ENCODE results near the gene GPC3. TPM values are rescaled to one million over a fixed set of nuclear protein-coding genes. Genes with fewer than 3 reads are reported as not detected.

GPC3 gene
- total RNA-seq, 2 donors from 2014 or later, result 2.7 to 5.2 TPM

DNA sequence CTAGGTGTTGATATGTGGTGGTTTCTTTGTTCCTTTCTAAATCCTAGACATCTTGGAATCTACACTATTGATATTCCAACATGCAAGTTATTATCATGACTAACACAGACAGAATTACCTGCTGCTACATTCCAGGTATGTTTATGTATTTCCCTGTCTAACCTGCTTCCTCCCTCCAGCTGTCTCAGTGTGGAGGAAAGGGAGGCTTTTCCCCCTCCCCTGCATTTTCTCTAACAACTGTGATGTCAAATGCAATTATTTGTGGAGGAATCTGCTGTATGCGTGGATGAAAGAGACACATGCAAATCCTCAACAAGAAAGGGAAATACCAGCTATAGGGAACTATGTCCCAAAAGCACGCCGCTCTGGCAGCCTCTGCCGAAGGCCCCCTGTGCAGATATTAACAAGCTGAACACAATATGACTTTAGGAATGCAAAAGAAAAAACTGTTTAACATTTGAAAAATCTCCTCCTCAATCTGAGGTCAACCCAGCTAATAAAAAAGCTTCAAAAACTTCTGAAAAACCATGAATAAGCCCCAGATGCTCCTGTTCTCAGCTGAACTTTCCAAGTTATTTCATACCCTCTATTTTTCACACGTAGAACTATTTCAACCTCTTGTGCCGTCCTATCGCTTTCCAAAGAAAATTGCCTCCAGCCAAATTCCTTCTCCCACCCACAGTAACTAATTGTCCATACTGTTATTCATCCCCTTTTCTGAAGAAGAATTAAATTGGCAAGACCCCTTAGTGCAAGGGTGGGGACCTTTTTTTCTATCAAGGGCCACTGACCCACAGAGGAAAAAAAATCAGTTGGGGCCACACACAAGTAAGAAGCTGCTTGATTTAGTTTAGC lies 345.0 kb downstream of the GPC3 start:
- WGBS, result 36% methylated on average over 7 of the region's 7 CpGs
- Histone ChIP-seq H3K27me3 (replicated peaks; ENCODE audit: insufficient read depth) (no peaks in the 10 kb centered on the region), H3K4me3 (no peak overlapping the region), H3K27ac (no peak overlapping the region), H3K9me3 (no peaks in the 10 kb centered on the region), H3K4me1 (replicated peaks) (no peaks in the 10 kb centered on the region), H3K36me3 (no peaks in the 10 kb centered on the region)
- TF ChIP-seq POLR2AphosphoS5 (IDR thresholded peaks at IDR 0.05), result no peak
- TF ChIP-seq CTCF (IDR thresholded peaks at IDR 0.05), result no peak
- TF ChIP-seq POLR2A (IDR thresholded peaks at IDR 0.05), result no peak
- intact Hi-C loops (cut with DNase I), result no loop called here
- no peak for DNase-seq (ENCODE audit: low spot score)

DNA sequence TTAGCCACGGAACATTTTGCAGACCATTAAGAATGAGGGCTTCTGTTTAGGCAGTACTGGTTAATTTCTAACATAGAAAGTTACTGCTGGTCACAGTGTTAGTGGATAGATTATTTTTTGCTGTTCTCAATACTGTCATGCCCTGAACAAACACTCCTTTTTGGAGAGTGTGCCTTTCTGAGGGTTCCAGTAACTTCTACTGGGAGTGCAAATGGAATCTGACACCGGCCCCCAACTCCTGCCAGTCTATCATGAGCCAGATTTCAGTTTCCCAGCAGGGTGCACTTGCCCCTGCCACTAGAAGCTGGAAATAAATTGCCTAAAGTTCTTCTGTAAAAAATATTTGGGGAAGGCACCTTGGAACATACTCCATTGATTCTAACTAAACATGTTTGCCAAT lies 345.7 kb downstream of the GPC3 start:
- Histone ChIP-seq H3K27ac (no peak overlapping the region), H3K36me3 (no peaks in the 10 kb centered on the region), H3K27me3 (replicated peaks; ENCODE audit: insufficient read depth) (no peaks in the 10 kb centered on the region), H3K4me3 (no peak overlapping the region), H3K9me3 (no peaks in the 10 kb centered on the region), H3K4me1 (replicated peaks) (no peaks in the 10 kb centered on the region)
- DNase-seq (ENCODE audit: low spot score), result no peak
- intact Hi-C loops (cut with DNase I), result no loop called here
- 54% methylated on average over 2 of the region's 2 CpGs for WGBS
- TF ChIP-seq POLR2AphosphoS5 (IDR thresholded peaks at IDR 0.05) (no peak), CTCF (IDR thresholded peaks at IDR 0.05) (no peak), POLR2A (IDR thresholded peaks at IDR 0.05) (no peak)

GRCh38 chrX:133638285-133638684 lies 347.1 kb downstream of the GPC3 start:
- TF ChIP-seq POLR2A (IDR thresholded peaks at IDR 0.05), result no peak
- TF ChIP-seq CTCF (IDR thresholded peaks at IDR 0.05), result no peak
- TF ChIP-seq POLR2AphosphoS5 (IDR thresholded peaks at IDR 0.05), result no peak
- Histone ChIP-seq H3K9me3 (no peaks in the 10 kb centered on the region), H3K27me3 (replicated peaks; ENCODE audit: insufficient read depth) (no peaks in the 10 kb centered on the region), H3K36me3 (no peaks in the 10 kb centered on the region), H3K4me3 (no peak overlapping the region), H3K4me1 (replicated peaks) (no peaks in the 10 kb centered on the region), H3K27ac (no peak overlapping the region)
- intact Hi-C loops (cut with DNase I), result no loop called here
- 67% methylated on average over 4 of the region's 4 CpGs for WGBS
- no peak for DNase-seq (ENCODE audit: low spot score)

DNA sequence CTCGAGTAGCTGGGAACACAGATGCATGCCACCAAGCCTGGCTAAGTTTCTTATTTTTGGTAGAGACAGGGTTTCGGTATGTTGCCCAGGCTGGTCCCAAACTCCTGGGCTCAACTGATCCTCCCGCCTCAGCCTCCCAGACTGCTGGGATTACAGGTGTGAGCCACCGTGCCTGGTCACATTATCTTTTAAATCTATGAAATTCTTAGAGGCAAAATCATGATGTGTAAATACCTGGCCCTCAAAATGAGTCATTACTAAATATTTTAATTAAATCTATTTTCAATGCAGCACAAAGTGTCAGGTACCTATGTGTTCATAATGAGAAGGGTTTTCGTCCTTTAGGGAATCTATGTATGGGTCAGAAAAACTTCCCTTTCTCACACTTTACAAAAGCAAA lies 347.6 kb downstream of the GPC3 start:
- intact Hi-C loops (cut with DNase I), result no loop called here
- Histone ChIP-seq H3K36me3 (no peaks in the 10 kb centered on the region), H3K4me1 (replicated peaks) (no peaks in the 10 kb centered on the region), H3K27ac (no peak overlapping the region), H3K4me3 (no peak overlapping the region), H3K9me3 (no peaks in the 10 kb centered on the region), H3K27me3 (replicated peaks; ENCODE audit: insufficient read depth) (no peaks in the 10 kb centered on the region)
- no peak for TF ChIP-seq POLR2AphosphoS5 (IDR thresholded peaks at IDR 0.05)
- no peak for TF ChIP-seq CTCF (IDR thresholded peaks at IDR 0.05)
- no peak for TF ChIP-seq POLR2A (IDR thresholded peaks at IDR 0.05)
- 91% methylated on average over 5 of the region's 5 CpGs for WGBS
- DNase-seq (ENCODE audit: low spot score), result no peak

DNA sequence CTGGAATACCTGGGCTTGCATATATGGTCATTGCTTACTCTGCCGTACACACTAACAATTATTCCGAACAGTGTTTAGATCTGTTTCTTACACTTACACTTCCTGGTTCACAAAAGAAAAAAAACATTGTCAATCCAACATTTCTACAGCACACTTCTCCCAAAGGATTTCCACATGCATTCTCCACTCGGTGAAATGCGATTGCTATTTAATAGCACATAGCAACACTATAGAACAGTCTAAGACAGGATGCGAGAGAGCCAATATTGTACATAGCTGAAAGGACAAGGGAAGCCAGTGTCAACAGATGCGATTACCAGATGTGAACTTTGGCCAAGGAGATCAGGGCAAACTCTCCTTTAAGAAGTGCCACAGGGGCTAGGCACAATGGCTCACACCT lies 349.4 kb downstream of the GPC3 start:
- Histone ChIP-seq H3K27me3 (replicated peaks; ENCODE audit: insufficient read depth) (no peaks in the 10 kb centered on the region), H3K27ac (no peak overlapping the region), H3K9me3 (no peaks in the 10 kb centered on the region), H3K36me3 (no peaks in the 10 kb centered on the region), H3K4me3 (no peak overlapping the region), H3K4me1 (replicated peaks) (no peaks in the 10 kb centered on the region)
- intact Hi-C loops (cut with DNase I), result no loop called here
- WGBS, result 97% methylated on average over 6 of the region's 6 CpGs
- DNase-seq (ENCODE audit: low spot score), result no peak
- TF ChIP-seq POLR2A (IDR thresholded peaks at IDR 0.05) (no peak), POLR2AphosphoS5 (IDR thresholded peaks at IDR 0.05) (no peak), CTCF (IDR thresholded peaks at IDR 0.05) (no peak)
